Measurements from ENCODE around the gene NAT14. TPM values are rescaled to one million over a fixed set of nuclear protein-coding genes. Genes with fewer than 3 reads are reported as not detected.
A peak's percentile ranks its signal among the peaks of the same experiment; 100 is the strongest.

NAT14 gene
- total and polyA plus RNA-seq, 5 experiments from 2014 or later, result 4.1 to 10.4 (median 8.0) TPM

DNA sequence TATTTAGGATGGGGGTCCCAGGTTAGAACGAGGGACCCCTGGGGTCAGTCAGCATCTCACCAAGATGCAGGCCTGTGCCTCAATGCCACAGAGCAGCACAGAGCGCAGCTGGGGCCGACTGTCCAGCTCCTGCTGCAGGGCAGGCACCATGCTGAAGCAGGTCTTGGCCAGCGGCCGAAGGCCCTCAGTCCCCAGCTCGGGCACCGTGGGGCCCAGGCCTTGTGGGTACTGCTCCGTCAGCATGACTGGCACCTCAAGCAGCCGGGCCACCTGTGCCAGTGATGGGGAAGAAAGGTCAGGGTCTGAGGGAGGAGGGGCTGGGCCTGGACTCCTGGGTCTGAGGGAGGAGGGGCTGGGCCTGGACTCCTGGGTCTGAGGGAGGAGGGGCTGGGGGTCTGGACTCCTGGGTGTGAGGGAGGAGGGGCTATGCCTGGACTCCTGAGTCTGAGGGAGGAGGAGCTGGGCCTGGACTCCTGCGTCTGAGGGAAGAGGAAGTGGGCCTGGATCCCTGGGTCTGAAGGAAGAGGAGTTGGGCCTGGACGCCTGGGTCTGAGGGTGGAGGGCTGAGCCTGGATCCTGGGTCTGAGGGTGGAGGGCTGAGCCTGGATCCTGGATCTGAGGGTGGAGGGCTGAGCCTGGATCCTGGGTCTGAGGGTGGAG lies 29.3 kb upstream of the NAT14 start:
- POLR2A ChIA-PET, result no interaction called here

GRCh38 chr19:55456347-55456746 lies 28.6 kb upstream of the NAT14 start:
- no peak for DNase-seq
- Mint-ChIP-seq H3K4me3 (no peak overlapping the region), H3K27me3 (peaks cover 5 to 24% (median 14%) of the 10 kb centered on the region in 5 donors)

More for the DNA sequence above, 29.3 kb upstream of the NAT14 start:
- DNase-seq (no peak), ATAC-seq (no peak)
- no peak overlapping the region for H3K27ac Mint-ChIP-seq
- peaks cover 5 to 24% (median 16%) of the 10 kb centered on the region in 5 donors for H3K27me3 Mint-ChIP-seq
- H3K9me3 Mint-ChIP-seq, result peaks cover 0 to 2% (median 0%) of the 10 kb centered on the region in 9 donors
- H3K4me1 Mint-ChIP-seq, result peaks cover 18 to 31% (median 27%) of the 10 kb centered on the region in 4 donors
- peaks cover 0 to 13% (median 3%) of the 10 kb centered on the region in 3 donors for H3K36me3 Mint-ChIP-seq
- H3K4me3 Mint-ChIP-seq, result no peak overlapping the region

GRCh38 chr19:55457683-55458457 lies 27.1 kb upstream of the NAT14 start:
- POLR2A ChIA-PET, result interaction anchor here (0.6 kb wide), 1 partner anchor 10 kb away, joined by 3 read pairs; no protein-coding TSS in a partner anchor
- H3K27ac Mint-ChIP-seq, result peak overlapping the region in 1 of 10 donors; percentile 27
- H3K4me1 Mint-ChIP-seq, result peaks cover 24 to 38% (median 33%) of the 10 kb centered on the region in 4 donors
- DNase-seq, result no peak
- no peak for ATAC-seq
- H3K9me3 Mint-ChIP-seq, result peaks cover 0 to 2% (median 0%) of the 10 kb centered on the region in 9 donors
- H3K36me3 Mint-ChIP-seq, result peaks cover 0 to 13% (median 3%) of the 10 kb centered on the region in 3 donors
- peaks cover 5 to 18% (median 10%) of the 10 kb centered on the region in 5 donors for H3K27me3 Mint-ChIP-seq
- H3K4me3 Mint-ChIP-seq, result no peak overlapping the region

More at GRCh38 chr19:55456347-55456746, 28.6 kb upstream of the NAT14 start:
- Mint-ChIP-seq H3K36me3 (peaks cover 0 to 13% (median 3%) of the 10 kb centered on the region in 3 donors), H3K9me3 (peaks cover 0 to 2% (median 0%) of the 10 kb centered on the region in 9 donors), H3K27ac (peak overlapping the region in 1 of 10 donors; percentile 37), H3K4me1 (peaks cover 21 to 32% (median 28%) of the 10 kb centered on the region in 4 donors)
- POLR2A ChIA-PET, result no interaction called here
- no peak for ATAC-seq

- peaks cover 0 to 9% (median 3%) of the 10 kb centered on the region in 3 donors for H3K36me3 Mint-ChIP-seq
- DNase-seq, result no peak
- no peaks in the 10 kb centered on the region for H3K9me3 Mint-ChIP-seq
- H3K27me3 Mint-ChIP-seq, result peaks cover 0 to 8% (median 0%) of the 10 kb centered on the region in 5 donors
- peak overlapping the region in 3 of 10 donors; percentile 89 to 94 (median 92) for H3K4me3 Mint-ChIP-seq
- H3K4me1 Mint-ChIP-seq, result peaks cover 15 to 35% (median 24%) of the 10 kb centered on the region in 4 donors
- ATAC-seq, result no peak
- POLR2A ChIA-PET, result interaction anchor here (1.1 kb wide), 1 partner anchor 52 kb away, joined by 3 read pairs; the partner anchor contains the start of gene UBE2S
- H3K27ac Mint-ChIP-seq, result peak overlapping the region in 2 of 10 donors; percentile 22 to 53
These were observed 25.4 kb upstream of the NAT14 start for GRCh38 chr19:55459551-55459949.

GRCh38 chr19:55459950-55460657 lies 24.9 kb upstream of the NAT14 start:
- Mint-ChIP-seq H3K9me3 (no peaks in the 10 kb centered on the region), H3K36me3 (peaks cover 0 to 5% (median 0%) of the 10 kb centered on the region in 3 donors), H3K27ac (peak overlapping the region; percentile 45 to 96 (median 64)), H3K4me3 (peak overlapping the region; percentile 88 to 96 (median 91)), H3K4me1 (peaks cover 15 to 32% (median 24%) of the 10 kb centered on the region in 4 donors), H3K27me3 (peaks cover 0 to 4% (median 0%) of the 10 kb centered on the region in 5 donors)
- ATAC-seq, result no peak
- POLR2A ChIA-PET, result interaction anchor here (0.6 to 1.1 kb wide), 2 partner anchors 53 to 114 kb away, joined by 3 read pairs; partner anchors contain the start of gene UBE2S
- DNase-seq, result no peak

- ATAC-seq (no peak), DNase-seq (peak in 1 of 10 donors; percentile 37)
- Mint-ChIP-seq H3K27me3 (peaks cover 0 to 4% (median 0%) of the 10 kb centered on the region in 5 donors), H3K4me3 (peak overlapping the region; percentile 88 to 96 (median 91)), H3K4me1 (peaks cover 15 to 30% (median 24%) of the 10 kb centered on the region in 4 donors), H3K27ac (peak overlapping the region in 9 of 10 donors; percentile 3 to 96 (median 92)), H3K9me3 (no peaks in the 10 kb centered on the region), H3K36me3 (no peaks in the 10 kb centered on the region)
- POLR2A ChIA-PET, result interaction anchor here (0.6 to 2.7 kb wide), 4 partner anchors 16 to 174 kb away, joined by 3 to 24 read pairs (median 4); partner anchors contain the start of genes UBE2S and ZNF628
These were observed 24.2 kb upstream of the NAT14 start for GRCh38 chr19:55460670-55461258.

- Mint-ChIP-seq H3K27ac (peak within 1 kb of the TSS; percentile 89 to 96 (median 93)), H3K9me3 (no peaks in the 10 kb centered on the region), H3K36me3 (no peaks in the 10 kb centered on the region), H3K4me1 (peaks cover 15 to 30% (median 24%) of the 10 kb centered on the region in 4 donors), H3K4me3 (peak within 1 kb of the TSS; percentile 88 to 96 (median 91)), H3K27me3 (peaks cover 0 to 4% (median 0%) of the 10 kb centered on the region in 5 donors)
- ATAC-seq (peak; percentile 96), DNase-seq (peak; percentile 99 to 100 (median 100))
- POLR2A ChIA-PET, result interaction anchor here (0.6 to 2.7 kb wide), 12 partner anchors 9 to 862 kb away, joined by 3 to 24 read pairs (median 4); partner anchors contain the start of genes FIZ1, TMEM238, ZNF628 and ZNF784
These were observed 23.6 kb upstream of the NAT14 start, which contains the start of gene ISOC2 for GRCh38 chr19:55461259-55461973. ISOC2 (minus strand) TSS chr19:55461642; CDS start chr19:55456486, 5,156 bp downstream.

GRCh38 chr19:55461974-55462626 lies 22.9 kb upstream of the NAT14 start:
- no peak for ATAC-seq
- Mint-ChIP-seq H3K9me3 (no peaks in the 10 kb centered on the region), H3K4me1 (peaks cover 15 to 30% (median 24%) of the 10 kb centered on the region in 4 donors), H3K27ac (peak overlapping the region; percentile 89 to 96 (median 93)), H3K27me3 (peaks cover 0 to 4% (median 0%) of the 10 kb centered on the region in 5 donors), H3K4me3 (peak overlapping the region; percentile 88 to 96 (median 91)), H3K36me3 (no peaks in the 10 kb centered on the region)
- DNase-seq, result no peak
- POLR2A ChIA-PET, result interaction anchor here (0.6 to 2.7 kb wide), 10 partner anchors 9 to 192 kb away, joined by 3 to 24 read pairs (median 4); partner anchors contain the start of genes FIZ1, TMEM238, ZNF628 and ZNF784

- Mint-ChIP-seq H3K27ac (peak overlapping the region in 8 of 10 donors; percentile 34 to 95 (median 90)), H3K9me3 (no peaks in the 10 kb centered on the region), H3K4me3 (peak overlapping the region; percentile 88 to 96 (median 91)), H3K4me1 (peaks cover 15 to 30% (median 24%) of the 10 kb centered on the region in 4 donors), H3K36me3 (no peaks in the 10 kb centered on the region), H3K27me3 (peaks cover 0 to 4% (median 0%) of the 10 kb centered on the region in 5 donors)
- no peak for ATAC-seq
- POLR2A ChIA-PET, result interaction anchor here (0.6 to 2.7 kb wide), 2 partner anchors 14 to 44 kb away, joined by 3 to 24 read pairs; partner anchors contain the start of gene ZNF628
- no peak for DNase-seq
These were observed 22.3 kb upstream of the NAT14 start for GRCh38 chr19:55462722-55463121.

GRCh38 chr19:55463583-55464031 lies 21.4 kb upstream of the NAT14 start:
- Mint-ChIP-seq H3K36me3 (no peaks in the 10 kb centered on the region), H3K4me1 (peaks cover 18 to 29% (median 25%) of the 10 kb centered on the region in 4 donors), H3K9me3 (no peaks in the 10 kb centered on the region), H3K27ac (no peak overlapping the region), H3K27me3 (peaks cover 0 to 4% (median 0%) of the 10 kb centered on the region in 5 donors), H3K4me3 (peak overlapping the region in 3 of 10 donors; percentile 10 to 40 (median 24))
- DNase-seq (no peak), ATAC-seq (no peak)
- POLR2A ChIA-PET, result interaction anchor here (2.7 kb wide), 1 partner anchor 13 kb away, joined by 24 read pairs; the partner anchor contains the start of gene ZNF628
